ENCODE data around the gene WDR44.

GRCh38 chrX:118420462-118420861 is 74.6 kb downstream of the WDR44 start:
- TF ChIP-seq, protein P1, sequence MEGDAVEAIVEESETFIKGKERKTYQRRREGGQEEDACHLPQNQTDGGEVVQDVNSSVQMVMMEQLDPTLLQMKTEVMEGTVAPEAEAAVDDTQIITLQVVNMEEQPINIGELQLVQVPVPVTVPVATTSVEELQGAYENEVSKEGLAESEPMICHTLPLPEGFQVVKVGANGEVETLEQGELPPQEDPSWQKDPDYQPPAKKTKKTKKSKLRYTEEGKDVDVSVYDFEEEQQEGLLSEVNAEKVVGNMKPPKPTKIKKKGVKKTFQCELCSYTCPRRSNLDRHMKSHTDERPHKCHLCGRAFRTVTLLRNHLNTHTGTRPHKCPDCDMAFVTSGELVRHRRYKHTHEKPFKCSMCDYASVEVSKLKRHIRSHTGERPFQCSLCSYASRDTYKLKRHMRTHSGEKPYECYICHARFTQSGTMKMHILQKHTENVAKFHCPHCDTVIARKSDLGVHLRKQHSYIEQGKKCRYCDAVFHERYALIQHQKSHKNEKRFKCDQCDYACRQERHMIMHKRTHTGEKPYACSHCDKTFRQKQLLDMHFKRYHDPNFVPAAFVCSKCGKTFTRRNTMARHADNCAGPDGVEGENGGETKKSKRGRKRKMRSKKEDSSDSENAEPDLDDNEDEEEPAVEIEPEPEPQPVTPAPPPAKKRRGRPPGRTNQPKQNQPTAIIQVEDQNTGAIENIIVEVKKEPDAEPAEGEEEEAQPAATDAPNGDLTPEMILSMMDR (IDR thresholded peaks at IDR 0.05): no peak
- TF ChIP-seq POLR2A (IDR thresholded peaks at IDR 0.05): no peak
